ENCODE results near the gene PON3. TPM values are rescaled to one million over a fixed set of nuclear protein-coding genes. Genes with fewer than 3 reads are reported as not detected.

The PON3 gene
- total RNA-seq, 1 experiment from 2014 or later: 1.2 TPM

DNA sequence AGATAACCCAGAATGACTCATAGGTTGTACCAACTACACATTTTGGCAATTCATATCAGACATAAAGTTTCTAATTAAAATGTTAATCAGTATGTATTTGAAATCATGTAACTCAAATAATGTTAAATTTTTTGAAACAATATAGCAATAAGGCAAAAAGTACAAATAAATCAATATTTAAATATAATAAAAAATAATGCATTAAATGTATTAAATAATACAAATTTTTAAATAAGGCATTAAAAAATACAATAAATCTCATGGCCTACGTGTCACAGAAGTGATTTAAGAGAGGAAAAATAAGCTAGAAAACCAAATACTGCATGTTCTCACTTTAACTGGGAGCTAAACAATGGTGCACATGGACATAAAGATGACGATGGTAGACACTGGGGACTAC lies 29.5 kb upstream of the PON3 start:
- ChIA-PET CTCF (no interaction called here), POLR2A (no interaction called here)
- BruUV-seq (replicated peaks): no TSS peak
- TF ChIP-seq, protein P1, sequence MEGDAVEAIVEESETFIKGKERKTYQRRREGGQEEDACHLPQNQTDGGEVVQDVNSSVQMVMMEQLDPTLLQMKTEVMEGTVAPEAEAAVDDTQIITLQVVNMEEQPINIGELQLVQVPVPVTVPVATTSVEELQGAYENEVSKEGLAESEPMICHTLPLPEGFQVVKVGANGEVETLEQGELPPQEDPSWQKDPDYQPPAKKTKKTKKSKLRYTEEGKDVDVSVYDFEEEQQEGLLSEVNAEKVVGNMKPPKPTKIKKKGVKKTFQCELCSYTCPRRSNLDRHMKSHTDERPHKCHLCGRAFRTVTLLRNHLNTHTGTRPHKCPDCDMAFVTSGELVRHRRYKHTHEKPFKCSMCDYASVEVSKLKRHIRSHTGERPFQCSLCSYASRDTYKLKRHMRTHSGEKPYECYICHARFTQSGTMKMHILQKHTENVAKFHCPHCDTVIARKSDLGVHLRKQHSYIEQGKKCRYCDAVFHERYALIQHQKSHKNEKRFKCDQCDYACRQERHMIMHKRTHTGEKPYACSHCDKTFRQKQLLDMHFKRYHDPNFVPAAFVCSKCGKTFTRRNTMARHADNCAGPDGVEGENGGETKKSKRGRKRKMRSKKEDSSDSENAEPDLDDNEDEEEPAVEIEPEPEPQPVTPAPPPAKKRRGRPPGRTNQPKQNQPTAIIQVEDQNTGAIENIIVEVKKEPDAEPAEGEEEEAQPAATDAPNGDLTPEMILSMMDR (IDR thresholded peaks at IDR 0.05): no peak
- no peak for TF ChIP-seq POLR2AphosphoS5 (IDR thresholded peaks at IDR 0.05; ENCODE audit: low read depth, low read length)
- TF ChIP-seq TCF7L2 (IDR thresholded peaks at IDR 0.05; ENCODE audit: low read depth, low read length): no peak
- TF ChIP-seq SIN3A (IDR thresholded peaks at IDR 0.05; ENCODE audit: borderline replicate concordance, insufficient read depth, low read depth, low read length): no peak
- TF ChIP-seq, protein P2, sequence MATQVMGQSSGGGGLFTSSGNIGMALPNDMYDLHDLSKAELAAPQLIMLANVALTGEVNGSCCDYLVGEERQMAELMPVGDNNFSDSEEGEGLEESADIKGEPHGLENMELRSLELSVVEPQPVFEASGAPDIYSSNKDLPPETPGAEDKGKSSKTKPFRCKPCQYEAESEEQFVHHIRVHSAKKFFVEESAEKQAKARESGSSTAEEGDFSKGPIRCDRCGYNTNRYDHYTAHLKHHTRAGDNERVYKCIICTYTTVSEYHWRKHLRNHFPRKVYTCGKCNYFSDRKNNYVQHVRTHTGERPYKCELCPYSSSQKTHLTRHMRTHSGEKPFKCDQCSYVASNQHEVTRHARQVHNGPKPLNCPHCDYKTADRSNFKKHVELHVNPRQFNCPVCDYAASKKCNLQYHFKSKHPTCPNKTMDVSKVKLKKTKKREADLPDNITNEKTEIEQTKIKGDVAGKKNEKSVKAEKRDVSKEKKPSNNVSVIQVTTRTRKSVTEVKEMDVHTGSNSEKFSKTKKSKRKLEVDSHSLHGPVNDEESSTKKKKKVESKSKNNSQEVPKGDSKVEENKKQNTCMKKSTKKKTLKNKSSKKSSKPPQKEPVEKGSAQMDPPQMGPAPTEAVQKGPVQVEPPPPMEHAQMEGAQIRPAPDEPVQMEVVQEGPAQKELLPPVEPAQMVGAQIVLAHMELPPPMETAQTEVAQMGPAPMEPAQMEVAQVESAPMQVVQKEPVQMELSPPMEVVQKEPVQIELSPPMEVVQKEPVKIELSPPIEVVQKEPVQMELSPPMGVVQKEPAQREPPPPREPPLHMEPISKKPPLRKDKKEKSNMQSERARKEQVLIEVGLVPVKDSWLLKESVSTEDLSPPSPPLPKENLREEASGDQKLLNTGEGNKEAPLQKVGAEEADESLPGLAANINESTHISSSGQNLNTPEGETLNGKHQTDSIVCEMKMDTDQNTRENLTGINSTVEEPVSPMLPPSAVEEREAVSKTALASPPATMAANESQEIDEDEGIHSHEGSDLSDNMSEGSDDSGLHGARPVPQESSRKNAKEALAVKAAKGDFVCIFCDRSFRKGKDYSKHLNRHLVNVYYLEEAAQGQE (IDR thresholded peaks at IDR 0.05; ENCODE audit: insufficient read depth in 1 of 2, low read depth in 2 of 2, low read length in 1 of 2): no peak
- in situ Hi-C loops (cut with HindIII; ENCODE audit: low pct_unique_long_range_greater_than_20kb, low sequenced_read_pairs): no loop called here
- no peaks in the 10 kb centered on the region for H3K4me1 ChIP-seq (ENCODE audit: control insufficient read depth, insufficient read depth, low read length)
- ATAC-seq: no peak
- no peak overlapping the region for H3K27ac ChIP-seq (ENCODE audit: low read length)
- H3K27me3 ChIP-seq (ENCODE audit: control insufficient read depth, insufficient read depth, low read length): no peaks in the 10 kb centered on the region
- intact Hi-C loops (cut with micrococcal nuclease; ENCODE audit: unreplicated experiment): no loop called here
- no peaks in the 10 kb centered on the region for H3K36me3 ChIP-seq (ENCODE audit: control insufficient read depth, insufficient read depth, low read length)
- no peak overlapping the region for H3K4me3 ChIP-seq (ENCODE audit: low read depth in 2 of 2, low read length in 2 of 2)
- DNase-seq (ENCODE audit: low read depth, low spot score): no peak
- H3K9me3 ChIP-seq (ENCODE audit: control insufficient read depth, insufficient read depth, low read depth, low read length): no peaks in the 10 kb centered on the region

DNA sequence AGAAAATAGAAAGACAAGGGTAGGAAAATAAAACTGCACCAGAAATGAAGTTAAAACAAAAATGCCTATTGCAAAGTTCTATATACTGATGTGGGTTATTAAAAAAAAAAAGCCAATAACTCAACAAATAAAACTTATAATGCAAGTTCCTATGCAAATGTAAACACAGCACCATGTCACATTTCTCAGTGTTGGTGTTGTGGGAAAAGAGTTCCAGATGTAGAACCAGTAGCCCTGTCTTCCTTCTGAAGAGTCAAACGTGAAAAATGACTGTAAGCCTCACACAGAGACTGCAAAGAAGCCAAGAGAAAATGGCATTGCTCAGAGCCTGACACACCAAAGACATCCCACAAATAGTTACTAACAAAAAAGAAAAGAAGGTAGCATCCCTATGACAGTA lies 28.5 kb upstream of the PON3 start:
- DNase-seq (ENCODE audit: low read depth, low spot score) (no peak), ATAC-seq (no peak)
- no peak overlapping the region for H3K27ac ChIP-seq (ENCODE audit: low read length)
- POLR2A ChIA-PET: no interaction called here
- H3K27me3 ChIP-seq (ENCODE audit: control insufficient read depth, insufficient read depth, low read length): no peaks in the 10 kb centered on the region
- TF ChIP-seq, protein P2 (IDR thresholded peaks at IDR 0.05; ENCODE audit: insufficient read depth in 1 of 2, low read depth in 2 of 2, low read length in 1 of 2): no peak
- TF ChIP-seq, protein P1 (IDR thresholded peaks at IDR 0.05): no peak
- TF ChIP-seq TCF7L2 (IDR thresholded peaks at IDR 0.05; ENCODE audit: low read depth, low read length): no peak
- TF ChIP-seq POLR2AphosphoS5 (IDR thresholded peaks at IDR 0.05; ENCODE audit: low read depth, low read length): no peak
- no peak for TF ChIP-seq SIN3A (IDR thresholded peaks at IDR 0.05; ENCODE audit: borderline replicate concordance, insufficient read depth, low read depth, low read length)
- H3K4me1 ChIP-seq (ENCODE audit: control insufficient read depth, insufficient read depth, low read length): no peaks in the 10 kb centered on the region
- H3K4me3 ChIP-seq (ENCODE audit: low read depth in 2 of 2, low read length in 2 of 2): no peak overlapping the region
- CTCF ChIA-PET: no interaction called here
- in situ Hi-C loops (cut with HindIII; ENCODE audit: low pct_unique_long_range_greater_than_20kb, low sequenced_read_pairs) (no loop called here), intact Hi-C loops (cut with micrococcal nuclease; ENCODE audit: unreplicated experiment) (no loop called here)
- H3K9me3 ChIP-seq (ENCODE audit: control insufficient read depth, insufficient read depth, low read depth, low read length): no peaks in the 10 kb centered on the region
- BruUV-seq (replicated peaks): no TSS peak
- H3K36me3 ChIP-seq (ENCODE audit: control insufficient read depth, insufficient read depth, low read length): no peaks in the 10 kb centered on the region

Data from Panc1 (cell line).